Activated CD8-positive, alpha-beta memory T cell treated with anti-CD3 and anti-CD28 coated beads for 1 hour (primary cell): ENCODE results near the gene MESD.
"Not testable (repeated sequence)": the region's sequence is repeated elsewhere in the genome, so short reads cannot be mapped to it uniquely, and the experiment has no call there.

Experiments used
- DNase-seq, 2 donors: peaks; one replicate each; pipeline ENCODE4 v3.0.0-alpha.2; 2020; ENCODE audit warnings: low read depth in 1 of 2; ENCODE audit errors: extremely low read depth in 1 of 2

Gene MESD

DNA sequence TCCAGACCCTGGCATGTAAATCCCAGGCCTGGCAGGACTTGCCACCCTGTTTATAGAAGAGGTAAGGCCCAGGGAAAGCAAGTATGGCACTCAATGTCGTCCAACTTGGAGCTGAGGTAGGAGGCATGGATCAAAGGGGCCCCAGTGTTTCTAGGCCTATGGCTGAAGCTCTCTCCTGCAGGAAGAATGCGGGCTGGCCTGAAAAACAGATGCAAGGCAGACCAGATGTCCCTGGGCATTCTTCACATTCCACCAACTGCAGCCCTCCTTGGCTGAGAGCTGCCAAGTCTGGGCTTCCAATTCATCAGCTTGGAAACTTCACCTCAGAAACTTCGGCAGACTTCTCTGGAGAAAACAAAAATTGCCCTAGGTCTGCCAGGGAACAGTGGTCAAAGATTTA lies 22.2 kb downstream of the MESD start:
- DNase-seq = no peak

DNA sequence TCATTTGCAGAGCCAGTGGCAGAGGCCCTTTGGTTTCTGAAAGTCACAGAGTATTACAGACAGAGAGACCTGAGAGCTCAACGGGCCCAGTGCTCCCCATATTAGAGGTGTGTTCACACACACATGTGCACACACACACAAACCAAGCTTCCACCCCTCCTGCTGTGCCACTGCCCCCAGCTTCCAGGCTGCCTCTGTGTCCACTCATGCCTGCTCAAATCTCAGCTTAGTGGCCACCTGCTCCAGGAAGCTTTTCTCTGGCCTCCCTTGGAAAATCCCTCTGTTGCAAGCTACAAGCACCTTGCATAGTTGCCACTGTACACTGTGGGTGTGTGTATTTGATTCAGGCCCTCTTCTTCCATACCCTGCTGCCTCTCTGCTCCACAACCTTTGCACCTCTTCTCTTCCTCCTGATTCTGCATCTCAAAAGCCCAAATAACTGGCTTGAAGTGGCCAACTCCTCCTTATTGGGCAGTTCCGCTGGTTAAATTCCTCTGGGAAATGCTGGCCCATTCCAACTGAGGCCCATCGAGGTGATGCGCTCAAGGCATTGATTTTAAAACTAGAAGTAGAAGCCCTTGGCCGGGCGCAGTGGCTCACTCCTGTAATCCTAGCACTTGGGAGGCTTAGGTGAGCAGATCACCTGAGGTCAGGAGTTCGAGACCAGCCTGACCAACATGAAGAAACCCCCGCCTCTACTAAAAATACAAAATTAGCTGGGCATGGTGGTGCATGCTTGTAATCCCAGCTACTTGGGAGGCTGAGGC lies 23.0 kb downstream of the MESD start:
- DNase-seq = no peak

DNA sequence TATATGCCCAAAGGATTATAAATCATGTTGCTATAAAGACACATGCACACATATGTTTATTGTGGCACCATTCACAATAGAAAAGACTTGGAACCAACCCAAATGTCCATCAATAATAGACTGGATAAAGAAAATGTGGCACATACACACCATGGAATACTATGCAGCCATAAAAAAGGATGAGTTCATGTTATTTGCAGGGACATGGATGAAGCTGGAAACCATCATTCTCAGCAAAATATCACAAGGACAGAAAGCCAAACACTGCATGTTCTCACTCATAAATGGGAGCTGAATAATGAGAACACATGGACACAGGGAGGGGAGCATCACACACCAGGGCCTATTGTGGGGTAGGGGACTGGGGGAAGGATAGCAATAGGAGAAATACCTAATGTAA lies 24.2 kb downstream of the MESD start:
- DNase-seq = not testable (repeated sequence)

DNA sequence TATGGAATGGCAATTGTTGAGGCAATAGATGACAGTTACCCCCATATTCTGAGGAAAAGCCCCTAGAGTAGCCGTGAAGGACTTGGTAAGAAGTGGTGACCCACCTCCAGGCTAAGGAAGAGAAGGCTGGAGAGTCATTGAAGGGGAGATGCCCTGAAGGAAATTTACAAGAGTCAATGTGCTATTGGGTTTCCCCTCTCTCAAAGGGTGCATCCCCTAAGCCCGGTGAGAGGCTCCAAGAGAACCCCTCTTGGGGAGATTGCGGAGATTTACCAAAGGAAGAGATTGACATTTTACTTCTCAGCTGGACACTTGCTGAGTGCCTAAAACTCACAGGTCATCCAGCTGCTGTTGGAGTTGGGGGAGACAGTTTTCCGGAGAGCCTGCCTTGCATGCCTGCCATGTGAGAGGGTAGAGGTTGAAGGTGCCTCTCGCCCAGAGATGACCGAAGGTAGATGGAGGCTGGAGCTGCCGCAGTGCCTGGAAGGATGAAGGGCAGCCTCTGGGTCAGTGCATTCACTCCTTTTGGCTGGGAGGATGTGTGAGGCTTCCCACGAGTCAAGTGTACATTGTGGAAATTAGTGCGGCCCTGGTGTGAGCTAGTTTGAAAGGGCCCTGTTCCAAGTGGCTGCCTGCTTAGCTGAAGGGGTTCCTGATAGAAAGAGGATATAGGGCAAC lies 30.7 kb downstream of the MESD start:
- DNase-seq = no peak

DNA sequence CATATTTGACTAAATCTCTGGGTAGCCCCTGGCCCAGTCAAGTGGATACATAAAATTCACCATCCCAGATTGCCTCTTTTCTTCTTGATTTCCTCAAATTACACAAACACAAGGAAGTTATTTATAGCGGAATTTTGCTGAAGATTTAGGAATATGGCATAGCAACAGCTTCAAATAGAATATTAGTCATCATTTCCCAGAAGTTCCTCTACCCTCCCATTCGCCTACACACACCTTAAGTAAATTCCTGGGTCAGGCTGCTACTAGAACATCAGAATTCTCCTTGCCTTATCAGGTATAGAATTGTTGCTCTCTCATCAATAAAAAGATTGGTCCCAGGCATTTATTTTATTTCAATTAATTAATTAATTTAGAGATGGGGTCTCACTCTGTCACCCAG lies 31.6 kb downstream of the MESD start:
- no peak for DNase-seq

DNA sequence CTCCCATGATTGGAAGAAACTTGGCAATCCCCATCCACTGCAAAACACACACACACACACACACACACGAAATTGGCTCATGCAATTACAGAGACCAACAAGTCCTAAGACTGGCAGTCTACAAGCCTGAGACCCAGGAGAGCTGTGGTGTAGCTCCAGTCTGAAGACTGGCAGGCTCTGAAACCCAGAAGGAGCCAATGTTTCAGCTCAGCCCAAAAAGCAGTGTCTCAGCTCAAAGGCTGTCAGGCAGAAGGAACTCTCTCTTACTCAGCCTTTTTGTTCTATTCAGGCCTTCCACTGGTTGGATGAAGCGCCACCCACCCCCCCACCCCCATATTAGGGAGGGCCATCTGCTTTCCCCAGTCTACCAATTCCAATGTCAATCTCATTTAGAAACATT lies 32.1 kb downstream of the MESD start:
- DNase-seq = no peak

DNA sequence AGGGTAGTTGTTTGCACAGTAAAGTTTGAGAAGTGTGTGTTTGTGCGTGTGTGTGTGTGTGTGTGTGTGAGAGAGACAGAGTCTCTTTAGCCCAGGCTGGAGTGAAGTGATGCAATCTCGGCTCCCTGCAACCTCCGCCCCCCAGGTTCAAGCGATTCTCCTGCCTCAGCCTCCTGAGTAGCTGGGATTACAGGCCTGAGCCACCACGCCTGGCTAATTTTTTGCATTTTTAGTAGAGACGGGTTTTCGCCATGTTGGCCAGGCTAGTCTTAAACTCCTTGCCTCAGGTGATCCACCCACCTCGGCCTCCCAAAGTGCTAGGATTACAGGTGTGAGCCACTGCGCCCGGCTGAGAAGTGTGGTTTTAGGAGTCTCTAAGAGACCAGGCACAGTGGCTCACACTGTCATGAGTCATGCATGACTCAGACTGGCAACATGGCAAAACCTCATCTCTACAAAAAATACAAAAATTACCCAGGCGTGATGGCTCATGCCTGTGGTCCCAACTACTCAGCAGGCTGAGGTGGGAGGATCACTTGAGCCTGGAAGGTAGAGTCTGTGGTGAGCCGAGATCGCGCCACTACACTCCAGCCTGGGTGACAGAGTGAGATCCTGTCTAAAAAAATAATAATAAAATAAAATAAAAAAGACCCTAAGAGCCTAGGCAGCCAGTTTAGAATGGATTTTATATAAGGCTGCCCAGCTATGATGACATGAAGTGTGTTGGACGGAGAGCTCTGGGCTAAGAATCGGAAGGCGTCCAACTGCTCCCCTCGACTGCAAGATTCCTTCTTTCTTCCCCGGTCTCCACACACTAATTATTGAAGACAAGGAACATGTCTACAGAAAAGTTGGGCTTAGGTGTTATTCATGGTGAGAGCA lies 33.8 kb downstream of the MESD start:
- peak in 1 of 2 donors; percentile 4 for DNase-seq

DNA sequence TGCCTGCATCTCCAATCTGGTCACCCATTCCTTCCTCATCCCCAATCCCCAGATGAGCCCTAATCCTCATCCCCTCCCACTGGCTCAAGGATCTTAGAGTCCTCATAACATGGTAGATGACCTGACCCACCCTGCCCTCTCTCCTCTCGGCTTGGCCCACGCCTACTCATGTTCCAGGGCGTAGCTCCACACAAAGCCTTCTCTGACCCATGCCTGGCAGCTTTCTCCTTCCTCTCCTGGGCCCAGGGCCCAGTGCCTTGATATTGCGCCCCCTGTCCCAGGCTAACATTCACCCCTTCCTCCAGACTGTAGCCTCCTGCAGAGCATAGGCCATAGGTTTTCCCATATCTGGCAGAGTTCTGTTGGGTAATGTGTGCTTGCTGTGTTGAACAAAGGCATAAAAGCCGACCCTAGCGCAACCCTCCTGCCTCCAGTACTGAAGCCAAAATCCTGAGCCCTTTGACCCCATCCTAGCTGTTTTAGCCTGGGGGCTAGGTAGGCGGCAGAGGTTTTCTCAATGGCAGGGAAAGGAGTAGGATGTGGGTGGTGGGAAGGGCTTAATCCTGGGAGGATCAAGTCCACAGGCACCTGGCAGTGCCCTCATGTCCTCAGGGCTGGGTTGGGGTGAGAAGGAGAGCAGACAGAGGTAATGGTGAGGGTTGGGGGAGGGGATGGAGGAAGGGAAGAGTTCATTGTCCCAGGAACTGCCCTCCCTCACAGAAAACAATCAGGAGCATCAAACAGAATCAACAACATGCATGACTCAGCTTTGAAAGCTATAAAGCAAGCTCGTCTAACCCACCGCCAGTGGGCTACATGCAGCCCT lies 35.5 kb downstream of the MESD start:
- no peak for DNase-seq

DNA sequence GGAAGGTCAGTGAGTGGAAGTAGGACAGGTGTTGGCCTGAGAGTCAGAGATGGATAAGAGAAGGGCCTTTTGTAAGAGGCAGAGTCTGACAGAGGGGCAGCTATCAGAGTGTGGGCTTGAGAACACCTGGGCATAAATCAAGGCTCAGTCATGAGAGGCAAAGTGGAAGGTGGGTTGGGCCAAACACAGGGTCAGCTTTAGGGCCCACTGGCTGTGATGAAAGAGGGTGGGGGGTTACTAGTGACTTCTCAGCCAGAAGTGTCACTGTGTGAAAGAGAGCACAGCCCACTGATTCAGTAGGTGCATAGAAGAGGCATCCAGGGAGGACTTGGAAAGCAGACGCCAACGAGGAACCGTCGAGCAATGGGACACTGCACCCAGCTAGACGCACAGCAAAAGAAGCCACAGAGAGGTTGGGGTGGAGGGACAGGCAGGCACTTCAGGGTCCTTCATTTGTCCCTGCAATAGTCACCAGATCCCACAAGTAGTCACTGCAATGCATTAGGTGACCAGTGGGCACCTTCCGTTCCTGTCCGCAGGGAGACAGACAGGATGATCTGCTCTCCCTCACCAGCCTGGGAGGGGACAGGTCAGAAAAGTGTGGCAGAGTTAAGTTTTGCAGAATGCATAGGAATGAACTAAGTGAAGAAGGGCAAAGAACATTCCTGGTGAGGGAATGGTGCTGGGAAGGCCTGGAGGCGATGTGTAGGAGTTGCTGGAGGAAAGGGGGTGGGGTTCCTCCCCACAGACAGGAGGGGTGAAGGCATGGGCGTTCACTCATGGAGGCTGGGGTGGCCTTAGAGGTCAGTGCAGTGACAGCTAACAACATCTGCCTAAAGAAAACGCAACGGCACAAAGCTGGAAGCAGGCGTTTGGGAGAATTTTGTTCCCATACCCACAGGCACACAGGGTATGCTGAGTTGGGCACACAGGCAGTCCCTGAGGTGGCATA lies 36.3 kb downstream of the MESD start:
- DNase-seq = no peak

DNA sequence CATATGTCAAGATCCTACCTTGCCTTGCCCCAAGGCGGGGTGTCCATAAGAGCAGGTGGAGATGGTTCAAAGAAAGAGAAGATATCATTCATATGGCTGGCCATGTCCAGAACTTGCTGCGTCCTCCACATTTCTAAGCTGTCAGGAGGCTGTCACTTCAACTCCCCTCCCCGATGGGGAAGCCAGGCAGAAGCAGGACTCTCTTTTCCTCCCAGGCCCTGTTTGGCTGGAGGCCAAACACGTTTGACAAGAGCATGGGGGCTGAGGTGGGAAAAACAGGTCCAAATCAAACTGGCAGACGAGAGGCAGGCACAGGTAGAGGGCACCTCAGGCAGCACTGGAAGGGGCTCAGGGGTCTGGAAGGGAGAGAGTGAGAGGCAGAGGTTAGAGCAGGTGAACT lies 37.7 kb downstream of the MESD start:
- no peak for DNase-seq

DNA sequence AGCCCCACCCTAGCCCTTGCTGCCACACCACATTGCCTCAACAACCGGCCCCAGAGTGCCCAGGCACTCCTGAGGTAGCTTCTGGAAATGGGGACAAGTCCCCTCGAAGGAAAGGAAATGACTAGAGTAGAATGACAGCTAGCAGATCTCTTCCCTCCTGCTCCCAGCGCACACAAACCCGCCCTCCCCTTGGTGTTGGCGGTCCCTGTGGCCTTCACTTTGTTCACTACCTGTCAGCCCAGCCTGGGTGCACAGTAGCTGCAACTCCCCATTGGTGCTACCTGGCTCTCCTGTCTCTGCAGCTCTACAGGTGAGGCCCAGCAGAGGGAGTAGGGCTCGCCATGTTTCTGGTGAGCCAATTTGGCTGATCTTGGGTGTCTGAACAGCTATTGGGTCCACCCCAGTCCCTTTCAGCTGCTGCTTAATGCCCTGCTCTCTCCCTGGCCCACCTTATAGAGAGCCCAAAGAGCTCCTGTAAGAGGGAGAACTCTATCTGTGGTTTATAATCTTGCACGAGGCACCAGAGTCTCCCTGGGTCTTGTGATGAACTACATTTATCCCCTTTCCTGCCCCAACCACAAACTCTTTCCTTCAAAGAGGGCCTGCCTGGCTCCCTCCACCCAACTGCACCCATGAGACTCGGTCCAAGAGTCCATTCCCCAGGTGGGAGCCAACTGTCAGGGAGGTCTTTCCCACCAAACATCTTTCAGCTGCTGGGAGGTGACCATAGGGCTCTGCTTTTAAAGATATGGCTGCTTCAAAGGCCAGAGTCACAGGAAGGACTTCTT lies 39.1 kb downstream of the MESD start:
- DNase-seq = no peak

DNA sequence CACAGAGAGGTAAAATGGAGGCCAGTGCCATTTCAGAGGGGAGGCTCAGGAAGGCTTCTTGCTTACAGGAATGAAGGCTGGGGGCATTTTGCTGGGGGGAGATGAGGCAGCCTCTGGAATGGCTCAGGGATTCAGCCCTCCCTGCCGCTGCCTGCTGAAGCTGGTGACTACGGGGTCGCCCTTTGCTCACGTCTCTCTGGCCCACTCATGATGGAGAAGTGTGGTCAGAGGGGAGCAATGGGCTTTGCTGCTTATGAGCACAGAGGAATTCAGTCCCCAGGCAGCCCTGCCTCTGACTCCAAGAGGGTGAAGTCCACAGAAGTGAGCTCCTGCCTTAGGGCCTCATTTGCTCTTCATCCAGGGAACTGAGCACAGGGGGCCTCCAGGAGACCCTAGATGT lies 39.9 kb downstream of the MESD start:
- no peak for DNase-seq

DNA sequence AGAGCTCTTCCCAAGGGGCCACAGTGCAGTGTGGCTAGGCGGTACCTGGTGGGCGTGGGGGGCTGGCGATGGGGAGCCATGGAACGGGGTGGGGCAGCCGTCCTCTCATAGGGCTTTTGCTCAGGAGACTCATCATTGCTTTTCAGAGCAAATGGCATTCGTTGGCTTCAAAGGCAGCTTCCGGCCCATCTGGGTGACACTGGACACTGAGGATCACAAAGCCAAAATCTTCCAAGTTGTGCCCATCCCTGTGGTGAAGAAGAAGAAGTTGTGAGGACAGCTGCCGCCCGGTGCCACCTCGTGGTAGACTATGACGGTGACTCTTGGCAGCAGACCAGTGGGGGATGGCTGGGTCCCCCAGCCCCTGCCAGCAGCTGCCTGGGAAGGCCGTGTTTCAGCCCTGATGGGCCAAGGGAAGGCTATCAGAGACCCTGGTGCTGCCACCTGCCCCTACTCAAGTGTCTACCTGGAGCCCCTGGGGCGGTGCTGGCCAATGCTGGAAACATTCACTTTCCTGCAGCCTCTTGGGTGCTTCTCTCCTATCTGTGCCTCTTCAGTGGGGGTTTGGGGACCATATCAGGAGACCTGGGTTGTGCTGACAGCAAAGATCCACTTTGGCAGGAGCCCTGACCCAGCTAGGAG lies 40.8 kb downstream of the MESD start:
- DNase-seq = no peak

DNA sequence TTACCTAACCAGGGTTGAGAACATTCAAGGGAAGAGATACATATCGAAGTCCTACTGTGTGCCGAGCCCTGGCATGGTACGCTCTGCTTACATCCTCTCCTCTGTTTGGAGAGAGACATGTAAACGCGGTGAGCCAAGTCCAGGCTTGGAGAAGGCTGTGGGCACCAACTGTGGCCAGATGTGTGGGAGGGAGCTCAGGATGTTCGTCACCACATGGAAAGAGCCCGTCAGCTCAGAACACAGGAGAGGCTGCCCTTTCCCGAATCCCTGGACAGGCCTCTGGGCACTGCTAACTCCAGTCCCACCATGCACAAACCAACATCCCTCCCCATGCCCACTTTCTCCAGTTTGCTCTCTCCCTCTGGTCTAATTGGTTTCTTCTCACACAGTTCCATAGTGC lies 43.0 kb downstream of the MESD start:
- DNase-seq = no peak

DNA sequence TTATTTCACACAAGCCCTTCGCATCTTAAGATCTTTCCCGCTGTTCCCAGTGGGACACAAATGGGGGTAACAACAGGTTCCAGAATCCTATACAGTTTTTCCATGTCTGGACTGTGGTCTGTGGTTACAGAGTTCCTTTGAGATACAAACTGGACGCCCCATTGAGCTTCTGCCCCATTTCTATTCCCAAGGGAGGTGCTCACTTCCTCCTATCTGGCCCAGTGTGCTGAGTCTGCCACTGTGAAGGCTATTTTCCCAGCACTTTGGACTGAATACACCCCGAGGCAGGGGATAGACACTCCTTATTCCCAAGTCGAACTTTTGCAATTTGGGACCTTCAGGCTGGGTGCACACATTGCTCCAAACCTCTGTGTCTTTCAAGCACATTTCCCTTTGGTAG lies 44.0 kb downstream of the MESD start:
- DNase-seq = no peak

DNA sequence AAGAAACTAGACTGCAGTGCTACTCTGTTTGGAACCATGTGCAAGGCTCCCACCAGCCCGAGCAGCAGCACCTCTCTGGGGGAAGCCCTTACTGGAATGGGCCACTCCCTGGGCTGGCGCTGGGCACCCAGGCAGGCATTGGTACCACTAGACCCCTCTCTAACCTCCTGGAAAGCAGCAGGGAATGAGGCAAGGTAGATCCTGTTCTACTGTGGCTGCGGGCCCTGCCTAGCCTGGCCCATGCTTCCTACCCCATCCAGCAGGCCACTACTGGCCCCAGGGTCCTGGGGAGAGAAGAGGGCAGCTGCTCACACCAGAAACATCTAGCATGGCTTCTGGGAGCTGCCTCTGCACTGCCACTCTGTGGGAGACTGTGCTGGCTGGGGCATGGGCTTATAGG lies 44.8 kb downstream of the MESD start:
- no peak for DNase-seq

DNA sequence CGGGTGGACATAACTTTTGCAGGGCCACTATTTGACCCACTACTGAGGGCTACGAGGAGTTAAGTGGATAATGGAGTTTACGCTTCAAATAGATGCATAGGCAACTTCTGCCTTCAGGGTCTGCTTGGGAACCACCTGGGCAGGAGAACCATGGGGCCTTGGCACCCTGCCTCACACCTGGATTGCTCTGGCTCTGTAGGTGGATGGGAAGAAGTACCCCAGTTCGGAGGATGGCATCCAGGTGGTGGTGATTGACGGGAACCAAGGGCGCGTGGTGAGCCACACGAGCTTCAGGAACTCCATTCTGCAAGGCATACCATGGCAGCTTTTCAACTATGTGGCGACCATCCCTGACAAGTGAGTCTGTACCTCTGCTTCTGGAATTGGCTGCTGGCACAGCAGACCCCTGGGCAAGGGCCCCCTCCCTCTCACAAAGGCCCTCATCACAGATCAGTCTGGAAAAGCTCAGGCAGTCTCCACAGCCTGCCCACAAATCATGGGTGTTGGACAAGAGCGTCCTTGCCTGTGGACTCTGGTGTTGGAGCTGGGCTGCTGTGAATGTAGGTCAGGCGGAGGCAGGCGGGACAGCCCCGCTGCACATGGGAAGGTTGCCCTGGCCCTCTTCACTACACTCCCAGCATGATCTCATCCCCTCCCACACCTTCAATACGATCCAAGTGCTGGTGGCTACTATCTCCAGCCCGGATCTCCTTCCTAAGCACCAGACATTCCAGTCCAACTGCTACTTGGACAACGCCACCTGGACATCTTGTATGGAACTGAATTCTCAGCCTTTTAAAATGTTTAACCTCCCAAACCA lies 46.7 kb downstream of the MESD start:
- no peak for DNase-seq

DNA sequence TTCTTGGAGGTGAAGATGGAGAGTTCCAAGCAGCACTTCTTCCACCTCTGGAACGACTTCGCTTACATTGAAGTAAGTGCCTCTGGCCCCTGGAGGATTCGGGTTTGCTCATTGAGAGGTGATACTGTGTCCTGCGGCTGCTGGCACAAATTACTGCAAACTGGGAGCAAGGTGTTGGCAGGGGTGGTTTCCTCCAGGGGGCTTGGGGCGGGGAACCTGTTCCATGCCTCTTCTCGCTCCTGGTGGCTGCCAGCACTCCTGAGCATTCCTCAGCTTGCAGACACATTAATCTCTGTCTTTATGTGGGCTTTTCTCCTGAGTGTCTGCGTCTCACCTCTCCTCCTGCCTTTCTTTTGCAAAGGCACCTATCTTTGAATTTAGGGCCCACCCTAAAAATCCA lies 47.4 kb downstream of the MESD start:
- DNase-seq = no peak
